Subcutaneous abdominal adipose tissue (tissue), 5 donors: Measurements from ENCODE around the gene GTF2F1.

Experiments used
- H3K27ac ChIP-seq: one replicate; pipeline ENCODE4 v1.7.0; 2013; ENCODE audit warnings: low read depth, mild to moderate bottlenecking, inconsistent platforms, low read length, moderate library complexity
- H3K27me3 ChIP-seq, 5 donors: one replicate each; pipeline ENCODE4 v1.7.0; 2013; ENCODE audit warnings: low read length in 5 of 5, inconsistent platforms in 1 of 5; ENCODE audit not compliant: control insufficient read depth in 5 of 5, insufficient read depth in 4 of 5
- H3K36me3 ChIP-seq, 5 donors: one replicate each; pipeline ENCODE4 v1.7.0; 2013; ENCODE audit warnings: low read length in 5 of 5; ENCODE audit not compliant: control insufficient read depth in 5 of 5, insufficient read depth in 5 of 5
- H3K4me1 ChIP-seq, 5 donors: one replicate each; pipeline ENCODE4 v1.7.0; 2013; ENCODE audit warnings: low read length in 5 of 5, mild to moderate bottlenecking in 3 of 5, moderate library complexity in 1 of 5; ENCODE audit not compliant: control insufficient read depth in 5 of 5, insufficient read depth in 5 of 5
- H3K4me3 ChIP-seq, 5 donors: one replicate each; pipeline ENCODE4 v1.7.0; 2013; ENCODE audit warnings: low read length in 5 of 5, low read depth in 1 of 5
- H3K9ac ChIP-seq, 5 donors: one replicate each; pipeline ENCODE4 v1.7.0; 2013; ENCODE audit warnings: low read length in 5 of 5, mild to moderate bottlenecking in 4 of 5, moderate library complexity in 3 of 5
- H3K9me3 ChIP-seq, 5 donors: one replicate each; pipeline ENCODE4 v1.7.0; 2013; ENCODE audit warnings: low read length in 5 of 5; ENCODE audit not compliant: control insufficient read depth in 5 of 5
- donor health status: healthy.
- donor health status: healthy.
- donor health status: healthy.
- donor health status: healthy.
- donor health status: healthy.

Gene GTF2F1

DNA sequence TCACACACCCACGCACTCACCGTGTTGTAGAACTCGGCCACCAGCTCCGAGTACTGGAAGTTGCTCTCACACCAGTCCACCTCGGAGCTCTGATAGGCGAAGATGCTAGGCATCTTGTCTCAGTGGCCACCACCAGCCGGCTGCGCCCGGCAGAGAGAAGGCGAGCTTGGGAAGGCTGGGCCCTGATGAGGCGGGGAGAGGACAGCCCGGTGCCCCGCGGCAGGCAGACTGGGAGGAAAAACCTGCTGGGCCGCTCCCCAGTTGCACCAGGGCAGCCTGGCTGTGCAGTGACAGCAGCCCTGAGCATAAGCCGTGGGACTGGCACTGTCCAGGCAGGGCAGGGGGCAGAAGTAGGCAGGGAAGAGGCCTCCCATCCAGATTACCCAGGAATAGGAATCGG, 59.5 kb downstream of the GTF2F1 start, which contains the start of gene ACER1:
ACER1 (minus strand) TSS at position 174 of the 400 bp plus-strand sequence; CDS start at position 113, 61 bp downstream.
- Histone ChIP-seq H3K27ac (no peak within 1 kb of the TSS), H3K4me3 (no peak within 1 kb of the TSS), H3K27me3 (peaks cover 0 to 5% (median 0%) of the 10 kb centered on the region in 5 donors), H3K4me1 (no peaks in the 10 kb centered on the region), H3K9me3 (no peaks in the 10 kb centered on the region), H3K36me3 (no peaks in the 10 kb centered on the region), H3K9ac (no peak within 1 kb of the TSS)
